Central memory CD4-positive, alpha-beta T cell (primary cell): Measurements from ENCODE around the gene NTMT1.

Experiments
- DNase-seq: peaks from one replicate; pipeline ENCODE4 v3.0.0; 2022

Gene NTMT1

GRCh38 chr9:129682381-129682780 lies 56.4 kb downstream of the NTMT1 start:
- DNase-seq: no peak

- DNase-seq: no peak
Observed at GRCh38 chr9:129685220-129685932, 59.4 kb downstream of the NTMT1 start.
